Osteocyte (in vitro differentiated cells): Measurements from ENCODE around the gene QRFP. TPM values are rescaled to one million over a fixed set of nuclear protein-coding genes. Genes with fewer than 3 reads are reported as not detected.

Source experiments
- DNase-seq: peaks from one replicate; pipeline ENCODE4 v3.0.0; 2021; ENCODE audit warnings: mixed read lengths; ENCODE audit not compliant: unreplicated experiment; ENCODE audit errors: extremely low spot score
- H3K27ac Mint-ChIP-seq: one replicate; pipeline ENCODE4 v1.8.0; 2021; ENCODE audit warnings: mild to moderate bottlenecking, mixed read lengths; ENCODE audit not compliant: unreplicated experiment
- H3K27me3 Mint-ChIP-seq: one replicate; pipeline ENCODE4 v1.8.0; 2021; ENCODE audit warnings: mixed read lengths; ENCODE audit not compliant: unreplicated experiment
- H3K36me3 Mint-ChIP-seq: one replicate; pipeline ENCODE4 v1.8.0; 2021; ENCODE audit warnings: mixed read lengths; ENCODE audit not compliant: unreplicated experiment
- H3K4me1 Mint-ChIP-seq: one replicate; pipeline ENCODE4 v1.8.0; 2021; ENCODE audit warnings: mixed read lengths; ENCODE audit not compliant: unreplicated experiment
- H3K4me3 Mint-ChIP-seq: one replicate; pipeline ENCODE4 v1.8.0; 2021; ENCODE audit warnings: mild to moderate bottlenecking, moderate library complexity, mixed read lengths; ENCODE audit not compliant: unreplicated experiment
- H3K9me3 Mint-ChIP-seq: one replicate; pipeline ENCODE4 v1.8.0; 2021; ENCODE audit warnings: mixed read lengths; ENCODE audit not compliant: unreplicated experiment
- CTCF ChIP-seq: fragments of 200-600 bp; sonication (generic); IDR thresholded peaks from 2 replicates; pipeline ENCODE4 v1.5.0; 2021; ENCODE audit warnings: antibody characterized with exemption, mild to moderate bottlenecking, moderate library complexity
- total RNA-seq: library from RNA; stranded (reverse); gene quantifications from 2 replicates; pipeline ENCODE4 v1.2.1, GENCODE V29; 2021

Gene QRFP
- total RNA-seq, 1 donor from 2014 or later = not detected

- Mint-ChIP-seq H3K36me3 (peaks cover 40% of the 10 kb centered on the region), H3K9me3 (no peaks in the 10 kb centered on the region), H3K27me3 (no peaks in the 10 kb centered on the region), H3K4me1 (peaks cover 9% of the 10 kb centered on the region), H3K4me3 (no peak overlapping the region), H3K27ac (peak overlapping the region; percentile 1)
- TF ChIP-seq CTCF = no peak
- no peak for DNase-seq
Observed at GRCh38 chr9:130870491-130871381, 25.9 kb downstream of the QRFP start.

- Mint-ChIP-seq H3K36me3 (peaks cover 41% of the 10 kb centered on the region), H3K27ac (no peak overlapping the region), H3K27me3 (no peaks in the 10 kb centered on the region), H3K9me3 (no peaks in the 10 kb centered on the region), H3K4me1 (peaks cover 9% of the 10 kb centered on the region), H3K4me3 (no peak overlapping the region)
- no peak for DNase-seq
- no peak for TF ChIP-seq CTCF
Observed at GRCh38 chr9:130869250-130869649, 27.4 kb downstream of the QRFP start.

GRCh38 chr9:130868230-130868629 is 28.4 kb downstream of the QRFP start:
- no peak overlapping the region for H3K27ac Mint-ChIP-seq
- no peaks in the 10 kb centered on the region for H3K27me3 Mint-ChIP-seq
- TF ChIP-seq CTCF = no peak
- H3K4me3 Mint-ChIP-seq = no peak overlapping the region
- peaks cover 35% of the 10 kb centered on the region for H3K36me3 Mint-ChIP-seq
- peaks cover 13% of the 10 kb centered on the region for H3K4me1 Mint-ChIP-seq
- no peaks in the 10 kb centered on the region for H3K9me3 Mint-ChIP-seq
- DNase-seq = no peak

- Mint-ChIP-seq H3K36me3 (peaks cover 32% of the 10 kb centered on the region), H3K4me1 (peaks cover 13% of the 10 kb centered on the region)
Observed at GRCh38 chr9:130867556-130867955, 29.1 kb downstream of the QRFP start.

More at GRCh38 chr9:130867556-130867955, 29.1 kb downstream of the QRFP start:
- Mint-ChIP-seq H3K27me3 (no peaks in the 10 kb centered on the region), H3K4me3 (no peak overlapping the region), H3K9me3 (no peaks in the 10 kb centered on the region), H3K27ac (no peak overlapping the region)
- TF ChIP-seq CTCF = no peak
- no peak for DNase-seq
